Measurements from ENCODE around the gene NUP54.

Gene NUP54, protein sequence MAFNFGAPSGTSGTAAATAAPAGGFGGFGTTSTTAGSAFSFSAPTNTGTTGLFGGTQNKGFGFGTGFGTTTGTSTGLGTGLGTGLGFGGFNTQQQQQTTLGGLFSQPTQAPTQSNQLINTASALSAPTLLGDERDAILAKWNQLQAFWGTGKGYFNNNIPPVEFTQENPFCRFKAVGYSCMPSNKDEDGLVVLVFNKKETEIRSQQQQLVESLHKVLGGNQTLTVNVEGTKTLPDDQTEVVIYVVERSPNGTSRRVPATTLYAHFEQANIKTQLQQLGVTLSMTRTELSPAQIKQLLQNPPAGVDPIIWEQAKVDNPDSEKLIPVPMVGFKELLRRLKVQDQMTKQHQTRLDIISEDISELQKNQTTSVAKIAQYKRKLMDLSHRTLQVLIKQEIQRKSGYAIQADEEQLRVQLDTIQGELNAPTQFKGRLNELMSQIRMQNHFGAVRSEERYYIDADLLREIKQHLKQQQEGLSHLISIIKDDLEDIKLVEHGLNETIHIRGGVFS

DNA sequence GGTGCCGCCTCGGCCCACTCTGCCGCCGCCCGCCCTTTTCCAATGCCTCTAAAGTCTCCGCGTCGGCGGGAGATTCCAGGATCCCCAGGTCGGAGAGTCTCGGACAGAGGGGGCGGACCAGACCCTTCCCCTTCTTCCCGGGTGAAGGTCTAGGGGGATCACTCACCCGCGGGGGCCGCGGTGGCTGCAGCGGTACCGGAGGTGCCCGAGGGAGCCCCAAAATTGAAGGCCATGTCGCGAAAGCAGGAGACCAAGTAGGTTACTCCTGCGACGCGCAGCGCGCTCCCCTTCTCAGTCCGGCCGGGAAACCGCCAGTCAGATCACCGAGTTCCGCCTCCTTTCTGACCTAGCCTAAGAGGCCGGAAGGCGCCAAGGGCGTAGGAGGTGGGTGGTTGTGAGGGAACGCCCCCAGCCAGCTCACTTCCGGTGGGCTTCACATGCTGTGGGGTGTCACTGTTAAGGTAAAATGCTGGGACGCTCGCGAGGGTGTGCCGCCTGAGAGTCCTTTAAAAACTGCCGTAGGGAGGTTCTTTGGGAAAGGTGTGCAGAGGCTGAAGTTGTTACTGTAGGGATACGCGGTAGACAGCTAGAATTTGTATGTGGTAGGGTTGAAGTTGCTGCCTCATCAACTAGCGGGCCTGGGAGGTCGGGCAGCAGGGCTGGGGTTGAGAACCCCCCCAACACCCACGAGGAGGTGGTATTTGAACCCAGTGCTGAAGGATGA is at the start of gene NUP54:
TSS of gene NUP54 (minus strand) at position 256 of the 724 bp plus-strand sequence. CDS start at position 233, 23 bp downstream.
- DNase-seq (ENCODE audit: low spot score), result peak; percentile 95

DNA sequence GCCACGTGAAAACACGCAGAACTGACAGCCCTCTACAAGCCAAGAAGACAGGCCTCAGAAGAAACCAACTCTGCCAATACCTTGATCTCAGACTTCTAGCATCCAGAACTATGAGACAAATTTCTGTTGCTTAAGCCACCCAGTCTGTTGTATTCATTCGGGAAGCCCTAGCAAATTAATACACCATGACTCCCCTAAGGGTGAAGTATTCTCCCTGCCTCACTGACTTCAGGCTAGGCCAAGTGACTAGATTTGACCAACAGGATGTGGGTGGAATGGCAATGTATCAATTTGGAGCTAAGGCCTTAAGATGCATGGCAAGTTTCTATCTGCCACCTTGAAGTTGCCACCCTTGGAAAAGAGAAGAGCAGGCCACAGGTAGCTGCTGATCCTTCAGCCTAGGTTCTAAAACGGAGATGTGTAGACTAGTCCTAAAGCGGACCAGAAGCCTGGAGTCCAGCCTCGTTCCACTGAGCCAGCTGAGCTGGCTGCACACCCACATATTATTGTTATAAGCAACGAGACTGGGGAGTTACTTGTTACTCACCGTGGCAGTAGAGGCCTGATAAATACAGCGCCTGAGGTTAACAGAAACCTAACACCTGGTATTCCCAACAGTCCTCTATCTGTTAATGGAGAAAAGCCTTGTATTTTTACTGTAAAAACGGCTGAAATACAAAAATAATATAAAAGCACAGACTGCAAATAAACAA is 49.0 kb upstream of the NUP54 start:
- DNase-seq (ENCODE audit: low spot score), result peak; percentile 45

DNA sequence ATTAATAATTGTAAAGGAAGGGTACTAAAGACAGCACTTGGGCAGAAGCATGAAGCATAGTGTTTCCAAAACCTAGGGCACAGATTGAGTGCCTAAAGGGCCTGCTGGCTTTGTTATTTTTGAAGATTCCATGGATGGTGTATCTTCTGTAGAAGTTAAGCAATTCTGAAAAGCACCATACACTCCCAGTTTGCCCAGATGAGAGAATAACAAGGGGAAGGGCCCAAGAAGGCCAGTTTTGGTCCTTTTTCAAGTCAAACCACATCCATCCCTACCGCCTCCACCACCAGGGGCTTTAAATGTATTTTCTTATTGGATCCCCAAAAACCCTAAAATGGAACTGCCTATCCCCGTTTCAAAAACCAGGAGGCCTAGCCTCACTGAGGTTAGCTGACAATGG is 48.2 kb upstream of the NUP54 start:
- DNase-seq (ENCODE audit: low spot score), result no peak

DNA sequence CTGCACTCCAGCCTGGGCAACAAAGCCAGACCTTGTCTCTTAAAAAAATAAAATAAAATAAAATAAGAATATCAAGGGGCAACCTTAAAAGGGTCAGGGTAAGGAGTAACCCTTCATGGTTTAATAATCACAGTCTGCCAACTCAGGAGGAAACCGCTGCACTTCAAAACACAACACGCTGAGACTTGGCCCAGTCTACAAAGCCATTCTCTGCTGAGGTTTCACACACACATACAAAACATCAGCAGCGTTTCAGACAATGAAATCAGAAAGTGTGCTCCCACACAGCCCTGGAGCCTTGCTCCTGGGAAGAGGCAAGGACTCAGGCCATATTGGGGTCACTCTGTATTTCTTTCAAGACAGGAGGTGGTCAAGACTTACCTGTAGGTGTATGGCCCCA is 47.1 kb upstream of the NUP54 start:
- no peak for DNase-seq (ENCODE audit: low spot score)

DNA sequence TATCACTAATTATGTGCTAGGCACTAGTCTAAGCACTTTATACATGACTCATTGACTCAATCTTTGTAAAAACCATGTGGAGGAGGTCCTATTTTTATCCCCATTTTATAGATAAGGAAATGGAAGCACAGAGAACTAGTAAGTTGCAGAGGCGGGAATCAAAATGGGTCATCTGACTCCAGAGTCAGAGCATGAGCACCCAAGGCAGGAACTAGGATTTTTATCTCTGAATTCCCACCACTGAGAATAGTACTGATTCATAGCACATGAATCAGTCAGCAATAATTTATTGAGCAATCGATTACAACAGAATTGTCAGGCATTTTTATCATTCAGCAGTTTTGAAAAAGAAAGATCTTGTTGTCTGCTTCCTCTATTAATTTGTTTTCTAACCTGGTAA is 46.1 kb upstream of the NUP54 start:
- DNase-seq (ENCODE audit: low spot score), result no peak

DNA sequence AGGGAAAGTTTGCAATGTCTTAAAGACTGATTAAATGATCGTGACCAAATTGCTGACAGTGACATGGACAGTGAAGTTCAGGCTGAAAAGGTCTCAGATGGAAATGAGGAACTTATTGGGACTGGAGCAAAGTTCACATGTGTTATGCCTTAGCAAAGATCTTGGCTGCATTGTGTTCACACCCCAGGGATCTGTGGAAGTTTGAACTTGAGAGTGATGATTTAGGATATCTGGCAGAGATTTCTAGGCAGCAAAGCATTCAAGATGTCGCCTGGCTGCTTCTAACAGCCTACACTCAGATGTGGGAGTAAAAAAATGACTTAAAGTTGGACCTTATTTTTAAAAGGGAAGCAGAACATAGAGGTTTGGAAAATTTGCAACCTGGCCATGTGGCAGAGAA is 44.0 kb upstream of the NUP54 start:
- no peak for DNase-seq (ENCODE audit: low spot score)

DNA sequence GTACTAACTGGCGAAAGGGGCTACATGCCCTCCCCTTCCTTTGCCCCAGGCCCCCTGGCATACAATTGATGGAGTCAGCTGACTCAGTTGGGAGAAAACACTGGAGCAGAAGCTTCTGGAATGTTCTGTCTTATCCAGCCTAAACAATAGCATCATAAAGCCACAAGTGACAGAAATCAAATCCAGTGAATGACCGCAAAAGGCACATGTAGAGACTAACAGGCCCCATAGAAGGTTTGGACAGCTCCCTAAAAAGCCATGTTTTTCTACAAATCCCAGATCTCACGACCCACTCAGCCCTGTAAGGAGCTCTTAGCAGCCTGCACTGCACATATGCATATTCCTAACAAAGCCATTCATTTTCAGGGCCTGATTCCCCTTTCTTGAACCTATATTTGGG is 40.4 kb upstream of the NUP54 start:
- DNase-seq (ENCODE audit: low spot score), result peak; percentile 76

DNA sequence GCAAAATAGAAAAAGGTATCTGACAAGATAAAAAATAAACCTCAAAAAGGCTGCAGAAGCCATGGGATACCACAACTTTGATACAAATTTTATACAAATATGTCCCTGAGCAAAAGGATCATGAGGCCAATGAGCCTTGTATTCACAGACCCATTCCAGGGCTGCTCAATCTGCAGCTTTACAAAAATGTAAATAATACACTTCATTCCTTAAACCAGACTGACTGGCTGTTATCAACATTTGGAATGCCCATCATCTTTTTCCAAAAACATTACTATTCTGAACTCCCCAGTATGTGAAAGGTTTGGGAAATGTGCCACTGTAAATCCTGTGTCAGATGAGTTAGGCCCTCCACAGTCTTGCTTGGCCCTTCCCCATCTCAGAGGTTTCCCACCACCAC is 40.0 kb upstream of the NUP54 start:
- no peak for DNase-seq (ENCODE audit: low spot score)

DNA sequence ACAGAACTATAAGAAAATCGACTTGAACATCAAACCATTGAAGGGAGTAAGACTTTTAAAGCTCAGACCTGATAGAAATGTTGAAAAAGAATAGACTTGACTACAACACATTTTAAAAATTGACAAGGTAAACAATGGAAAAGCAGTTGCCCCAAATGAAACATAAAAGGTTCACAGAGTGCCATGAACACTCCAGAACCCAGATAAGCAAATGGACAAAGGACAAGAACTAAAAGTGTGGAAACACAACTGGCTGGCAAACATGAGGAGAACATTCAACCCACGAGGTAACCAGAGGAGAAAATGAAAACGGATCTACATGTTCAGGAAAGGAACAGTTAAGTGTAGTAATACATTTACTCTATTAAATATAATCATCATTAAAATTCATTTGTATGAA is 39.0 kb upstream of the NUP54 start:
- DNase-seq (ENCODE audit: low spot score), result no peak

DNA sequence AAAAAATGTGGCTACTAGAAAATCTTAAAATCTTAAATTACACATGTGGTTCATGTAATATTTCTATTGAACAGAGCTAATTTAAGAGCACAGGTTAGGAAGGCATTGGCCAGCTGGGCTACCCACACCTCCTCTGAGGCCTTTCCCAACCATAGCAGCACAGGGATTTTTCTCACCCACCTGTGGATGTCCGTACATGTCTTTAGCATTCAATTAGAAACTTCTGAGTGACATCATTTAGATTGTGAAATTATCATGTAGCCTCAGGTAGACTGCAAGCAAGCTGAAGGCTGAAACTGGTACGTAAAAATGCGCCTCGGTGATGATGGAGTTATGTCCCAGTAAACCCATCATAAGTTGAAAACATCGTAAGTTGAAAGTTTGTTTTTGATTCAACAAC is 34.3 kb upstream of the NUP54 start:
- DNase-seq (ENCODE audit: low spot score), result no peak

DNA sequence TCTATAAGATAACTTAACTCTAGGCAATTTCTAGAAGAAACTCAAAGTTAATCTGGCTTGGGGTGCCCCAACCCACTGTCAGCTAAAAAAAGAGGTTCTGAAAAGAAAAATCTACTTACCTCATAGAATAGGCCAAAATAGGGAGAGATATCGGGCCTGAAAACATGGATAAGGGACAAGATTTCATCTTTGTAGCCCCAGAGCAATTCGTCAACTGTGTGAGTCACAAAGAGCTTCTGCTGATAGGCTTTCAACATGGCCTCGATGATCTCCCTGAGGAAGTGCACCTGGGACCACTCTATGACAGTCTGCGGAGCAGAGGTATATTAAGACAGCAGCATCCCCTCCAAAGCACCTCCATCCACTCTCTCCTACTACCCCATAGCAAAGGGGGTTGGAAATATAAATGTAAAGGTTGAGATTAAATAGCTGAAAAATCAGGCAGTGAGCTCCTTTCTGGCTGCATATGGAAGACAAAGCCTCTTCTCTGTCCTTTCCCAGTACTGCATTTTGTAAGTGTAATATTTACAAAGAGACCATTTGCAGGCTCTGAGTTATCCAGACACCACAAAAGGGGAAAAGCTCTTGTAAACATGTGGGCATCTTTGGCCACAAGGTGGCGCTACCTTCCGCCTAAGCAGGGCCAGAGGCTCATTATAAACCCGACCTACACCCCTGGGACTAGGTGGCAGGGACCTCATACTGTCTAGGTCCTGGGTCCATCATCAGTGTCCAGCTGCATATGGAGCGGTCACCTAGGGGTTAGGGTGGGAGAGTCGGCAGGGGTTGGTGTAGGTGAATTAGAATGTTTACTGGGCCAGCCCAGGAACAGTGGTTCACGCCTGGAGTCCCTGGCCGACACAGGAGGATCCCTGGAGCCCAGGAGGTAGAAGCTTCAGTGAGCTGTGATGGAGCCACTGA is 31.5 kb upstream of the NUP54 start:
- peak; percentile 97 for DNase-seq (ENCODE audit: low spot score)

DNA sequence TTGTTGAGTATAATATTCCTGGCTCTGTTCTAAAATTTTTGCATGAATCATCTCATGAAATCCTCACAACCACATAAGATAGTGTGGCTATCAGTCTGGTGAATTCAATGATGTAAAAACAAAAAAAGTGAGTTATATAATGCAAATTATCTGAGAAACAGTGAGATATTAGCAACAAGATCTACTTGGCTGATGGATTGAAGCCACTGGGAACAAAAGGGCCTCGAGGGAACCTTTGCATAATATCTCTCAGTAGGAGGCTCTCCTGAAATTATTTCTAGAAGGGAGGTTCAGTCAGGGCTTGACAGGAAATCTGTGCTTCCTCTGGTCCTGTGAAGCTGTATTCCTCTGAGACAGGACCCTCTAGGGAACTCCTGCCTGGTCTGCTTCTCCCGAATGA is 30.1 kb upstream of the NUP54 start:
- DNase-seq (ENCODE audit: low spot score), result no peak

DNA sequence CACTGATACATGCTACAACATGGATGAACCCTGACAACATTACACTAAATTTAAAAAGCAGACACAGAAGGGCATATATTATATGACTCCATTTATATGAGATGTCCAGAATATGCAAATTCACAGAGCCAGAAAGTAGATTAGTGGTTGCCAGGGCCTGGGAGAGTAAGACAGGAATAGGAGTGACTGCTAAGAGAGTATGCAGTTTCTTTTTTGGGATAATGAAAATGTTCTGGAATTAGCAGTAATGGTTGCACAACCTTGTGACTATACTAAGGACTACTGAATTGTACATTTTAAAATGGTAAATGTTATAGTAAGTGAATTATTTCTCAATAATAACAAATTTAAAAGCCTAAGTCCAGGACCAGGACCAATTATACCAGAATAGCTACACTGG is 29.5 kb upstream of the NUP54 start:
- no peak for DNase-seq (ENCODE audit: low spot score)

DNA sequence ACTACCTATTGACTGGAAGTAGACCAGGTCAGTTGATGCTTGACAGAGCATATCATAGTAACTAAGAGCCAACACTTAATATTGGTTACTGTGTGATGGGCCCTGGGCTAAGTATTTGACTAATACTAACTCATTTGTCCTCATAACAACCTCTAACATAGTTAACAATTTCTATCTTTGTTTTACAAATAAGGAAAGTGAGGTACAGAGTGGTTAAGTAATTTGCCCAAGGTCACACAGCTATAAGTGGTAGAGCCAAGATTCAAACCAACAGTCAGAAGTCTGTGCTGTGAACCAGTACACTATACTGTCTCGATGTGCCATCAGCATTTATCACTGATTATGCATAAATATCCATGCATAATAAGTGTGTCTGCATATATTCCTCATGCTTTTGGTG is 27.1 kb upstream of the NUP54 start:
- DNase-seq (ENCODE audit: low spot score), result no peak

DNA sequence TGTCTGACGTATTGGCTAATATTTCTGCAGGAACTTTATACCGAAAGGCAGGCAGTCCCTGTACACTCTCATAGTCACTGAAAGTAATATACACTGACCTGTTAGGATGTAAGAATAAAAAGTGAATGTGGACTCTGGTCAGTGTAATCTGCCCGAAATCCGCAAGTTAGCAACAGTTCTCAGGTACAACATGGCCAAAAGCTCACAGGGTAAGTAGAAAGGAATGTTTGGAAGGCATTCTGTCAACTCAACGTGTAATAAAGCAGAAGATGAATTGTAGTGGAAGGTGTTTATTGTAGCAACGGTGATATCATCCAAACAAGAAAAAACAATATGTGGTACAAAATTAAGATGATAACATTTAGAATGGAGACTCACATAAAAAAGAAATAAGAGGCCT is 26.0 kb upstream of the NUP54 start:
- DNase-seq (ENCODE audit: low spot score), result no peak

DNA sequence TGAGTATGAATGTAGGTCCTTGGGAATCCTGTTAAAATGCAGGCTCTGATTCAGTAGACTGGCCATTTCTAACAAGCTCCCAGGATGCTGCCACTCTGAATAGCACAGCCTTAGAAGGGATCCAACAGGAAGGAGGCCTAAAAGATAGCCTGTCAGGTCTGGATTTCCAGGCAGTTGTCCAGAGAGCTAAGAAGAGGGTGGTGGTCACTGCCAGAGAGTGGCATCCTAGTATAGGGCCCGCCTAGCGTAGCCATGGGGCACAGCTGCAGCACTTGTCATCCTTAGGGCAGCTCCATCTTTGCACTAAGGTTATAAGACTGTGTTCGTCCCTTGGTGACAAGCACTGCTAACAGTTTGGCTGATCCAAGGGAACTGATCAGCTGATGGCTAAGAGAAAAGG is 20.5 kb upstream of the NUP54 start:
- DNase-seq (ENCODE audit: low spot score), result no peak

DNA sequence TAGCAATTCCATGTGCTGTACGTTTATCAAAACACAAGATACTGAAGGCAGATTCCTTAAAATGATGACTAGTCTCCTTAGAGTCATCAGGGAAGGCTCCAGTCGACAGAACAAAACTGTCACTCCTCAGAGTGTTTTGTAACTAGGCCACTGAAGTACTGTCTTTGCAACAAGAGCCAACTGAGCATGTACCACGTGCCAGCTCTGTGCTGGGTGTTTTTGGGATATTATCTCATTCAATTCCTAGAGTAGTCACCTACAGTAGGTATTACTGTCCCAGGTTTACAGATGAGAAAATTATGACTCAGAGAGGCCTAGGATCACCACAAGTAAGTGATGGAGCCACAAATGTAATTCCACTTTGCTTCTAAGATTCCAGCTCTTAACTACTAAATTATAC is 18.3 kb upstream of the NUP54 start:
- no peak for DNase-seq (ENCODE audit: low spot score)

DNA sequence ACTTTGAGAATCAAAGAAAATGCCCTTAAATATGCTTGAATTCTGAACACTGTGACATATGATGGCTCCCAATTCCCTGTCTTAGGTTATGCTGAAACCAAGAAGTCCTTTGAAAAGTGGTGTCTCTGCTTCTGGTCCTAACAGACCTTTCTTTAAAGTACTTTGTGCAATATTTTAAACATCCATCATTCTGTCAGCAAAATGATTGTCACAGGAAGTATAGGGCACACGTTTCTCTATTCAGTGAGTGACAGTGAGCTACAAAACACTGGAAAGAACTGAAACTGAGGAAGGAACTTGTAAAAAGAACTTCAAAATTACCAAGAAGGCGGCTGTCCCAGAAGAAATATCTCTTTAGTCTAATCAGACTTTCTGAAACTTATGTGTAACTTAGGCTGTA is 12.2 kb upstream of the NUP54 start:
- DNase-seq (ENCODE audit: low spot score), result no peak

DNA sequence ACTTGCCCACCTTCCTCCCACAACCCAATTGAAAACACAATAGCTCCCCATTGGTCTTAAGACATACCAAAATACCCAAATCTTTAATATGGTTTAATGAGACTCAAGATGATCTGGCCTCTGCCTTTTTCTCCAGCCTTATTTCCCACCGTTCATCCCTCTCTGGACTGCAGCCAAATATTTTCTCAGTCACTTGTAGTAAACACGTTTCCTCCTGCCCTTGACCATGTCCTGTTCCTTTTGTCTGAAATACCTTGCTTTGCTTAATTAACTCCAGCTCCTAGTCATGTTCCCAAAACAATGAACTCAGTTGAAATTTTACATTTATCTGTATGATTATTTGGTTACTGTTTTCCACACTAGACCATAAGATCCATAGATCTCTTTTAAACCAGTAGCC is 8.4 kb upstream of the NUP54 start:
- DNase-seq (ENCODE audit: low spot score), result no peak

DNA sequence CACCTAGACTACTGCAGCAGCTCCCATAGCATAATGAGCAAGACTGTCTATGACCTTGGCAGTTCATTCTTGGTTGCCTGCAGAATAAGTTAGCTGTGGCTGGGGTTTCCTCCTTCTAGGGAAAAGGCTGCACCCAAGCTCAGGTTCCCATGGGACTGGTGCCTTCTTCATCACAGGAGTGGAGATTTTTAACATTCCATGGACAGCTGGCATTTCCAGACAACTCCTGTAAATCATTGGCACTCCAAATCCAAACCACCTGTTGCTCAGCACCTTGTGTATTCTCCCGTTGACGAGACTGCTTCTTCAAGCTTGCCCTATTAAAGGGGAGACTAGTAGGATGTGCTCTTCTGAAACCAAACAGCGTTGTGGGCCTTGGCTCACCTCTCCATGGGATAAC is 7.8 kb upstream of the NUP54 start:
- DNase-seq (ENCODE audit: low spot score), result no peak

DNA sequence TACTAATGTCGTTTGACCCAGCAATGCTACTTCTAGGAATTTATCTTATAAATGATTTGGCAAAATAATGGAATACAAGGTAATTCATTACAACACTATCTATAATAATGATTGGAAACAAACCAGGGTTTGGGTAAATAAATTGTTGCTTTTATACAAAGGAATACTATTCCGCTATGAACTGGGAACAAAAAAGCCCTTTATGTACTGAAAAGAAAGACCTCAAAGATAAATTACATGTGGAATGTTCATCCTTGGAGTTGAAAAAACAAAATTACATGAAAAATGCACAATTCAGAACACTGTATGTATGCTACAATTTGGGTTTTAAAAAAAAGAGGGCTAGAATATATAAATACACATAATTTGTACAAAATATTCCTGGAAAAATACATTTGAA is 5.2 kb upstream of the NUP54 start:
- DNase-seq (ENCODE audit: low spot score), result peak; percentile 79

All from pons (tissue), 1 donor.